Posterior cingulate gyrus (tissue), 11 donors: ENCODE data around the gene LAMB1.
"Not testable (repeated sequence)": the region's sequence is repeated elsewhere in the genome, so short reads cannot be mapped to it uniquely, and the experiment has no call there.

Experiments
- DNase-seq, 10 donors: peaks; one replicate each; pipeline versions ENCODE4 v3.0.0 to v3.0.0-alpha.2; 2020 to 2021; ENCODE audit warnings: mixed read lengths in 3 of 10
- intact Hi-C: fragments of 100-400 bp; cut with DNase I; formaldehyde crosslinking; loops from one replicate; pipeline ENCODE4 v1.15.1; 2023

The LAMB1 gene

DNA sequence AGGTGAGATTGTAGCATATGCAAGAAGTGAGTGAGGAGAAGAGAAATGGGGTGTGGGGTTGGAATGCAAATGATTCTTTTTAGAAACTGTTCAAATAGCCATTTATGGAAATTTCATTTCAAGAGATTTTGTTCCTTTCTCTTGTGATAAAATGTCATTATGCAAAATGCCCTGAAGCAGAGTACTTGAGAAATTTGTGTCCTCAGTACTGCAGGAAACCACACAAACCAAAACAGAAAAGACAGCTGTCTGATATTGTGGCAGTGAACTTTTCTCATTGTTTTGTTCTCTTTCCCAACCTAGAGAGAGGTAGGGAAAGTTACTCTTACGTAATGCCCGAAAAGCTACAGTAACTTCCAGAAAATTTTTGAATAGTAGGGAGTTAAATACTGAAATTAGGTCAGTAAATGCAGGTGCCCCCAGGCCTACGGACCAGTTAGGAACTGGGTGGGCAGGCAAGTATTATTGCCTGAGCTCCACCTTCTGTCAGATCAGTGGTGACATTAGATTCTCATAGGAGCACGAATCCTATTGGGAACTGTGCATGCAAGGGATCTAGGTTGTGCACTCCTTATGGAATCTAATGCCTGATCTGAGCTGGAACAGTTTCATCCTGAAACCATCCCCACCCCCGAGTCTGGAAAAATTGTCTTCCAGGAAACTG is 78.0 kb downstream of the LAMB1 start:
- DNase-seq, result no peak
- intact Hi-C loops, result no loop called here

DNA sequence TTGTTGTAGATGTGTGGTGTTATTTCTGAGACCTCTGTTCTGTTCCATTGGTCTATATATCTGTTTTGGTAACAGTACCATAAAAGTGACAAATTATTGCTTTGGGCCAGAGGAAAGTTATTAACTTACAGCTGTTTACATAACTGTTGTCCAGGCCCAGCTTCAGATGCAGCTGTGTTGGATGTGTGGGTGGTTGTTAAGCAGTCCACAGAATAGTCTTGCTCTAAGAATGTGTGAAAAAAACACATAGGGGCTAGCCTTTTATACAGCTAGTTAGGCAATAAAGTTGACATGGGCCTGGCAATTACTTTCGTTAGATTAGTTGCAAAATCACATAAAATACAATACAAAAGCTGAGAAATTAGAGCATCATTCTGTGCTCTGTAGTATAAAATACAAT is 80.1 kb downstream of the LAMB1 start:
- intact Hi-C loops, result no loop called here
- no peak for DNase-seq

DNA sequence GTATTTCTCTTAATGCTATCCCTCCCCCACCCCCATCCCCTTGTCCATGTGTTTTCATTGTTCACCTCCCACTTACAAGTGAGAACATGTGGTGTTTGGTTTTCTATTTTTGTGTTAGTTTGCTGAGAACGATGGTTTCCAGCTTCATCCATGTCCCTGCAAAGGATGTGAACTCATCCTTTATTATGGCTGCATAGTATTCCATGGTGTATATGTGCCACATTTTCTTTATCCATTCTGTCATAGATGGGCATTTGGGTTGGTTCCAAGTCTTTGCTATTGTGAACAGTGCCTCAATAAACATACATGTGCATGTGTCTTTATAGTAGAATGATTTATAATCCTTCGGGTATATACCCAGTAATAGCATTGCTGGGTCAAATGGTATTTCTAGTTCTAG is 81.1 kb downstream of the LAMB1 start:
- intact Hi-C loops, result not testable (repeated sequence)

DNA sequence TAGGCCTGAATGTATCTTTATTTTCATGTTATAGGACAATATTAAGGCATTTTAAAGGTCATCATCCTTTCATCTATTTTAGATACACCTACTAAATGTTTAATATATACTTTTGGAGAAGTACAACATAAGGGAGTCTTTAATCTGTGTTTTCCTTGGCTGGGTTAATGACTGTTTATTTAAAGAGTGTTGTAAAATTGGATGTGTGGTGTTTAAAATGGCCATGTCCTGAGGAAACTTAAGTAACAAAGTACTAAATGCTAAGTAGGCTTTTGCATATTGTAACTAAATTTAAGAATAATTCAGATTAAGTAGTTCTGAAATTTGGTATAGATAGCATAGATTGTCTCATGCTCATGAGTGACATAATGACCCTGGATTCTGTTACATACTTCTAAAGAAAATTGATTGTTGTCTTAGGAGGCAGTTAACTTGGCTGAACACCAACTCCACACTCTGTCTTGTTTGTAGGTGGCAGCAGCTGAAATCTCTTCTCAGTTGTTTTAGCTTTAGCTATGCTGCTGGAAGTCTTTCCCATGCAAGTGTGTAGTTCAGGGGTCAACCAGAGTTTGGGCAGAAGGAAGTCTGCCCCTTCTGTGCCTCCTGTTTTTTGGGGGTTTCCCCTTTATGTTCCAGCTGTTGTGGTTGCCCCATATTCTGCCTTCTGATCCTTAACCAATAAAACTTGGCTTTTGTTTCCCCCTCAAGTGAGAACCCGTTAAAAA is 82.8 kb downstream of the LAMB1 start:
- intact Hi-C loops, result no loop called here
- DNase-seq, result no peak

More for the DNA sequence above, 81.1 kb downstream of the LAMB1 start:
- not testable (repeated sequence) for DNase-seq

DNA sequence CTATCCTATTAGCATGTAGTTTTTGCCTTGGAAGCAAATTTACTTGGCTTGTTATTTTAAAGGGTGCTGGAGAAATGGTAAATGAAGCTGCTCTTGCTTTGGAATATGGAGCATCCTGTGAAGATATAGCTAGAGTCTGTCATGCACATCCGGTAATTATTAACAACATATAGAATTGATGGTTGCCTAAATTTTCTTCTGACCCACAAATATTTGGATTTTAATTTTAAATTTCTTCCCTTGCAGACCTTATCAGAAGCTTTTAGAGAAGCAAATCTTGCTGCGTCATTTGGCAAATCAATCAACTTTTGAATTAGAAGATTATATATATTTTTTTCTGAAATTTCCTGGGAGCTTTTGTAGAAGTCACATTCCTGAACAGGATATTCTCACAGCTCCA is 84.0 kb downstream of the LAMB1 start:
- intact Hi-C loops, result no loop called here
- no peak for DNase-seq

DNA sequence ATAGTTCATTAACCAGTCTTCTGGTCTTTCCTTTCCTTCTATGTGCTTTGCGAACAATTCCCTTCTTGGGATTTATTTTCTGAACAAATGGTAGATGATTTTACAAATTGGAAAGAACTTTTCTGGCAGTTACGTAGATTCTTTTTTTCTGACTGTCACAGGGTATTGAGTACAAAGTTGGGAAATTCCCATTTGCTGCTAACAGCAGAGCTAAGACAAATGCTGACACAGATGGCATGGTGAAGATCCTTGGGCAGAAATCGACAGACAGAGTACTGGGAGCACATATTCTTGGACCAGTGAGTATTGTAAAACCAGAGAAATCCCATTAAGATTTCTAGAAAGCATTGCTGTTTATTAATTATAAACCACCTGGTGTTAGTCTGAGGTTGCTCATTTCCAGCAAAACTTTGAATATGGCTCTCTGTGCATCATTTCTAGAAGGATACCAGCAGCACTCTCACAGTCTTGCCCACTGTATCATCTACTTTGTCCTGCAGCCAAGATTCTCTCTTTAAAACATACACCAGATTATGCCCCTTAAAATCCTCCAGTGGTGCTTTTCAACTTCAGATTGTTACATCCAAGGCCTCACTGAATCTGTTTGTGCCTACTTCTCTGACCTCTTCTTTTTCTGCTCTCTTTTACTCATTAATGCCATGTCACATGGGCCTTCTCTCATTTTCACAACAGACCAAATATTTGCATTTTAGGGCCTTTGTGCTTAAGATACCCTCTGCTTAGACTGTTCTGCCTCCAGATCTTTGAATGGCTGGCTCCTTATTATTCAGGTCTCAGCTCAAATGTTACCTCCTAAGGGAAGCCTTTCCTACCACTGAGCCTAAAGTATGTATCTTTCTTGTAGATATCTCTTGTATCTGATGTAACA is 85.0 kb downstream of the LAMB1 start:
- intact Hi-C loops, result no loop called here
- DNase-seq, result no peak

DNA sequence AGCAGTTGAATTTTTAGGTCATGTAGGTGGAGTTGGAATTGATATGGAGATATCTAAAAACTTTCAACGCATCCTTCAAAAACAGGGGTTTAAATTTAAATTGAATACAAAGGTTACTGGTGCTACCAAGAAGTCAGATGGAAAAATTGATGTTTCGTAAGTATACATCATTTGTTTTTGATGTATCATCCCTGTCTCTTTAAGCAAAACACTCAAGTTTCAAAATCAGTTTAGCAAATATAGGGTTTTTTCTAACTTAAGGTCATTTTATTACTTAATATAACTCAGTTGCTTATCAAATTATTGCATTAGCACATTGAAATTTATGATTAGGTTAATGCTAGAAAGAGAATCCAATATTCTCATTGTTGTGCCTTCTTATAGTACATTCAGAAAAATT is 87.4 kb downstream of the LAMB1 start:
- no peak for DNase-seq
- intact Hi-C loops, result no loop called here

DNA sequence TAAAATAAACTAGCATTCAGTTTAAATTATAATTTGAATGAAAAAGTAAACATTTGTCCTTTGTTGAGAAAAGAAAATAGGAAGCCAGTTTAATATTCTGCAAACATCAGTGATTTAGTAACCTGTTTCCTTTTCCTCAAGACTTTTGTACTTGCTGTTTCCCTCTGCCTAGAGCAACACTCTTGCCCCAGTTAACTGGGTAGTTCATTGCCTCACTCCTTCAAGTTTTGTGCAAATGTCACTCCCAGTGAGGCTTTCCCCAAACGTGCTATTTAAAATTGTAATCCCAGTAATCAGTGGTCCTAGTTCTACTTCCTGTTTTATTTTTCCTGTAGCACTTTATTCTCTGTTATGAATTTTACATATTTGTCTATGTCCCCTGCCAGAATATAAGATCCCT is 88.1 kb downstream of the LAMB1 start:
- no peak for DNase-seq
- intact Hi-C loops, result no loop called here

DNA sequence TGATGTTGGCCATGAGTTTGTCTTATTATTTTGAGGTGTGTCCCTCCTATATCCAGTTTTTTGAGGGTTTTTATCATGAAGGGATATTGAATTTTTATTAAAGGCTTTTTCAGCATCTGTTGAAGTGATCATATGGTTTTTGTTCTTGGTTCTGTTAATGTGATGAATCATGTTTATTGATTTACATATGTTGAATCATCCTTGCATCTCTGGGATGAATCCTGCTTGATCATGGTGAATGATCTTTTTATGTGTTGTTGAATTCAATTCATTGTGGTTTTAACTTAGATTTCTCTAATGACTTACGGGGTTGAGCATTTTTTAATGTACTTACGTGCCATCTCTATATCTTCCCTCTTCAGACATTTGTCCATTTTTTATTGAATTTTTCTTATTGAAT is 89.1 kb downstream of the LAMB1 start:
- DNase-seq, result no peak
- intact Hi-C loops, result no loop called here

DNA sequence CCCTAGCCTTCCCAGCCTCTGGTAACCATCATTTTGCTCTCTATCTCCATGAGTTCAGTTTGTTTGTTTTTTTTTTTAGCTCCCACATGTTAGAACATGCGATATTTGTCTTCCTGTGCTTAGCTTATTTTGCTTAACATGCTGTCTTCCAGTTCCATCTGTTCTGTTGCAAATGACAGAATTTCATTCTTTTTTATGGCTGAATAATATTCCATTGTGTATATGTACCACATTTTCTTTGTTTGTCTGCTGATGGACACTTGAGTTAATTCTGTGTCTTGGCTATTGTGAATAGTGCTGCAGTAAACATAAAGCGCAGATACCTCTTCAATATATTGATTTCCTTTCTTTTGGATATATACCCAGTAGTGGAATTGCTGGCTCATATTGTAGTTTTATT is 91.0 kb downstream of the LAMB1 start:
- DNase-seq, result no peak
- intact Hi-C loops, result no loop called here

DNA sequence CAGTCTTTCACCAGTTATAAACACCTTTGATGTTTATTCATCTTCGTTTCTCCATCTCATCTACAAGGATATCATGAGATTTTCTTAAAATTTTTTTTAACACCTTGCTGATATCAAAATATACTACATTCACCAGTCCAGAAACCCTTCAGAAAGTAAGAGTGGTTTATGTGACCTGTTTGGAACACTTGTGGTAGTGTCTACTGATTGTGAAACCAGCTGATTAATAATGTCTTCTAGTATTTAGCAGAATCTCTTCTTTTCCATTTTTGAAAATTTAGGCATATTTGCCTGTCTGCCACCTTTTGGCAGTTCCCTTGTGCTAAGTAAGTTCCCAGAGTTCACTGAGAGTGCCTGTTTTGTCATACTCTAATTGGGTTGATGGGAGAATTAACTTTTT is 93.5 kb downstream of the LAMB1 start:
- intact Hi-C loops, result no loop called here
- no peak for DNase-seq

DNA sequence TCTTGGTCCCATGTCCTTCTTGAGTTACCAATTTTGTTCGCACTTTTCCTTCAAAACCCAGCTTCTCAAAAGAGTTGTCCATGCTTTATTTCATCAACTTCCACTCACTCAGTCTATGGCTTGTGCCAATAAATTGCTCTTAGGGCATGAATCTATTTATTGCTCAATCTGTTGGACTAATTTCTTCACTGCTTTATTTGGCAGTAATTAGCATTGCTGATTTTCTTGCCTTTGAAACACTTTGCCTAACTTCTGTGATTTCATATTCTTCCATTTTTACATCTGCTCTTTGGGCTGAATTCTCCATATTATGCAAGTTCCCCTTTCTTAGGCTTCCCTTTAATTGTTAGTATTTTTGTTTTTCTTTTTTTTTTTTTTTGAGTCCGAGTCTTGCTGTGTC is 95.2 kb downstream of the LAMB1 start:
- intact Hi-C loops, result no loop called here
- no peak for DNase-seq

DNA sequence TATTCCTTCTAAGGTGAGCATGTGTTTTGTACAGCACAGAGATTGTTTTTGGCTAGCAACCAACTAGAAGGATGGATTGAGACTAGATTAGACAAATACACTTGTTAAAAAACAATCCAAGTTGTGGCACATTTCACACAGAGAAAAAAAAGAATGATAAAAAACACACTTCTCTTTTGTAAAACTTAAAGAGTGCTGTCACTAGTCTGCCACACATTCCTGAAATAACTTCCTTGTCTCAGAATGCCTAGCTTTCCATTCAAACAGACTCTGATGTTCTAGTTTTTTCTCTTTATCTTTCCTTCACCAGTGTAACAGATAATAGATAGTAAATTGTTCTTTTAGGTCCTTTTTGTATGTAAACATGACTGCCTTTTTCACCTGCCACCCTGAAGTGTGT is 100.6 kb downstream of the LAMB1 start:
- no peak for DNase-seq
- intact Hi-C loops, result no loop called here

DNA sequence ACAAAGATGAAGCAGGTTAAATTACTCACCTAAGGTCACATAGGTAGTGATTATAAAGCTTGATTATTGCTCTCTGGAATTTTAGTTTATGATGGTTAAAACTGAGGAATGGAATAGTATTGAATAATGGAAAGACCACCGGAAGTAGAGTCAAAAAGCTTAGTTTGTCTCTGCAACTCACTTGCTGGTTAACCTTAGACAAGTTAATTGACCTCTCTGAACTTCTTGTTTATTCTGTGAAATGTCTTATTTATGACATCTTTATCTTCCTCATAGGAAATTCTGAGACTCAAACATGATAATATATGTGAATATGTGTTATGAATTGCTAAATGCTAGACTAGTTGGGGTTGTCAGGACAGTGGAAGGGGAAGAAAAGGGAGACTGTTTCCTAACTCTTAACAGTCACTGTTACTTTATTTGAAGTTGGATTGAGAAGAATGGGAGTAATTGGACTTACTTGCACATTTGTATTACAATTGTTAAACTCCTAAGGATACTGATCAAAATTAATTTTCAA is 102.4 kb downstream of the LAMB1 start:
- DNase-seq, result no peak
- intact Hi-C loops, result no loop called here

DNA sequence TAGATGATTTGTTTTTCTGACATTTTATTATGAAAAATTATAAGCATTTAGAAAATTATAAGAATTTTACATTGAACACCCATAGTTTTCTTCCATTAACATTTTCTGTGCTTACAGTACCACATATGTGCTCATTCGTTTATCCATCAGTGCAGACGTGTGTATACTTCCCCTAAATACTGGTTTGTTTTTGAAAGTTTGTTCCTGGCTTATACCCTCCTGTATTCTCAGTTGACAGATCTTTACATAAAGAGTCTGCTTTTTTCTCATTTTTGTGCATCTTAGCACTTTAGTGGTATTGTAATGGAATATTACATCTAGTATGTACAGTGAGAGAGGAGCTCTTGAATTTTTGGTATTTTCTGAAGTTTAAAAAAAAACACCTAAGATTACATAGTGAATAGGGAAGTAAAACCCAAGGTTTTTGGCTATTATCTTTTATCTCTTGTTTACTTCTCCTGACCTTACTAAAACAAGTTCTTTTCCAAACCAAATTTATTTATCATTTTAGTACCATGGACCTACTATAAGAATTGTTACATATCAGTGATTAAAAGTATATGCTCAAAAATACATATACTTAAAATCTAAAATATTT is 103.9 kb downstream of the LAMB1 start:
- intact Hi-C loops, result no loop called here
- DNase-seq, result no peak

DNA sequence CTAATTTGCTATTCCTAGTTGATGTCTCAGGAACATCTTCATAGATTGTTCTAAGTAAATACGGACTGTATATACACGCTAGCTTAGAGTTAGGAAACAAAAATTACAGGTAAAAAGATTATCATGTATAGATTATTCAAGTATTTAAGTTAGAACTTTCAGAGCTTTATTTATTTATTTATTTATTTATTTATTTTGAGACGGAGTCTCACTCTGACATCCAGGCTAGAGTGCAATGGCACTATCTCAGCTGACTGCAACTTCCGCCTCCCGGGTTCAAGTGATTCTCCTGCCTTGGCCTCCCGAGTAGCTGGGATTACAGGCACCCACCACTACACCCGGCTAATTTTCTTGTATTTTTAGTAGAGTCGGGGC is 110.6 kb downstream of the LAMB1 start:
- intact Hi-C loops, DNase-seq: not testable (repeated sequence)

DNA sequence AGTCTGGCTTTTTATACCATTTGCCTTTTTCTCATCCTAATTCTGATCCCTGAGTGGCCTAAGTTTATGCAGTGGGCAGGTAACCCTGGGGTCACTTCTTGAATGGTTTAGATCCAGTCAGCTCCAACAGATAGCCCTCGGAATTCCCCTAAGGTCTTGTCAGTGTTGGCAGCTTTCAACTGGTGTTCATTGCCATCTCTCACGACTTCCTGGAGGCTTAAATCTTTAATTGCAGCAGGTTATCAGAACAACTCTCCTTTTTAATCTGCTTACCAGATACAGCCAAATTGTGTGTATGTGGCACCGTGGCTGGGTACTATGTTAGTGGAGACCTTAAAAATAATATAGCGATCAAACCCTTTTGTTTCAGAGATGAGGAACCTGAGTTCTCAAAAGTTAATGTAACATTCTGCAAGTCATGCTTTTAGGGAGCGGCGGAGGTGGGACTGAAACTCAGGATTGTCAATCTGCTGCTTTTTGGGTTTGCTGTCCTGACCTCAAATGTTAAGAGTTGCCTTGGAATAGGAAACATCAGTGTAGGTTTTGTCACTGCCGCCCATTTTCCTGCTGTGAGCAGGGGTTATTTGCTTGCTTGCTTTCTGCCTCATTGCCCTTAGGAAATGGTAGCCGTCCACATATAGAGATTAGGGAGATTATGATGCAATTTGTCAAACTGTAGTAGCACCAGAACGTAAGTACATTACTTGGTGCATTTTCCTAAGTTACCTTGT is 111.2 kb downstream of the LAMB1 start:
- intact Hi-C loops, result no loop called here
- DNase-seq, result no peak

DNA sequence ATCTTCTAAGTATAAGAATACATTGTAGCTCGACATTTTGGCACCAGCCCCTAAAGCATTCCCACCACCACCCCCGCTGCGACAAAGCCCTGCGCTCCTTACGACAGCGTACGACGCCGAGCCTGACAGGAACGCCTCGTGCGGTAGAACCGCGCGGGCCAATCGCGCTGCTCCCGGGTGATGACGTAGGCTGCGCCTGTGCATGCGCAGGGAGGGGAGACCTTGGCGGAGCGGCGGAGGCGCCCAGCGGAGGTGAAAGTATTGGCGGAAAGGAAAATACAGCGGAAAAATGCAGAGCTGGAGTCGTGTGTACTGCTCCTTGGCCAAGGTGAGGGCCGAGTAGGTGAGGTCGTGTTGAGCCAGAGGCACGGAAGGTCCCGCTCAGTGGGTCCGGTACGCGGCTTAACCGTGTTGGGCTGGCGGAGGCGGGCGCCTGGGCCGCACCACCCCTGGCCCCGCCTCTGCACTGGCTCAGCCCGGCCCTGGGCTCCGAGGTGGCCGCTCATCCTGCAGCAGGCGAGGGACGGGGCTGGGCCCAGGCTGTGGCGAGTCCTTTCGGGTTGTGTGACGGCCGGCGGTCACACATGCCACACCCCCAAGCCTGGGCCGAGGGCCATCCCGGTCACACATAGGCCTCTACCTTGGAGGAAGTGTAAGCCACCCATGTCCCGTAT is 111.9 kb downstream of the LAMB1 start, which contains the start of gene DLD:
TSS of gene DLD (plus strand) at position 222 of the 674 bp plus-strand sequence. CDS start at position 290, 68 bp downstream.
- intact Hi-C loops, result no loop called here

DNA sequence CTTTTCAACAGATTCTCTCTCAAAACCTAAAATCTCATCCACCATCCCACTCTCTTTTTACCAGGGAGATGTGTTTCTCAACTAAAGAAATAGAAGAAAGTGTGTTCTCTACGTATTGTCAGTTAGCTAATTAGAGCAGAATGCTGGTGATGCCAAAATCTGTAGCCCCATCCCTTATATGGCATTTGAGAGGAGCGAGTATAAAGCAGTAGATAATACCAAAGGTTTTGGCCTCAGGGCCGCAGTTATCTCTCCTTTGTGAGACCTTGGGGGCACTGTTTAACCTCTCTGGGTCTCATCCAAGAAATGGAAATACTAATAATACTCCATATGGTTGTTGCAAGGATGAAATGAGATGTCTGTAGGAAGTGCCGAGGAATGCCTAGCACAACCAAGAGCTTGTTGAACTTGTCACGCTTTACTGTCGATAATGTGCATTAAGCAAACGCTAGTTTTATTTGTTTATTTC is 112.4 kb downstream of the LAMB1 start:
- no peak for DNase-seq
- intact Hi-C loops, result no loop called here

More for the DNA sequence above, 111.9 kb downstream of the LAMB1 start, which contains the start of gene DLD:
- DNase-seq, result peak; percentile 91 to 99 (median 96)
